PC-9 (cell line): Measurements from ENCODE around the gene ERGIC1. TPM values are rescaled to one million over a fixed set of nuclear protein-coding genes. Genes with fewer than 3 reads are reported as not detected.

ENCODE experiments used
- BruUV-seq: library from RNA; stranded (reverse); fragments of 400-500 nt; replicated peaks from 2 replicates; lab custom pipeline; 2021; lab: Mats Ljungman, UMichigan
- CTCF ChIA-PET: fragments of 300-600 bp; sonication (Branson Sonifier 250); formaldehyde crosslinking; loops from one replicate; lab custom pipeline; 2022; ENCODE audit warnings: antibody characterized with exemption; lab: Charles Lee
- POLR2A ChIA-PET: fragments of 300-600 bp; sonication (Branson Sonifier 250); formaldehyde crosslinking; loops from one replicate; lab custom pipeline; 2022; ENCODE audit warnings: antibody characterized with exemption; ENCODE audit not compliant: unreplicated experiment; lab: Charles Lee
- DNase-seq, 2 experiments: peaks; one replicate each; pipeline versions ENCODE4 v3.0.0 to v3.0.0-alpha.2; 2015 to 2022; ENCODE audit warnings: mixed read lengths in 1 of 2
- H2AFZ ChIP-seq: fragments of 200-600 bp; sonication (generic); 2 replicates; pipeline ENCODE4 v1.8.1; 2017; ENCODE audit warnings: antibody characterized with exemption
- H3F3A ChIP-seq: fragments of 200-600 bp; sonication (generic); 2 replicates; pipeline ENCODE4 v1.8.1; 2017; ENCODE audit warnings: antibody characterized with exemption, mild to moderate bottlenecking, low read depth; ENCODE audit not compliant: insufficient read depth
- H3K27ac ChIP-seq: fragments of 200-600 bp; sonication (generic); 2 replicates; pipeline ENCODE4 v1.6.1; 2016; ENCODE audit warnings: mixed run types
- H3K27me3 ChIP-seq: fragments of 200-600 bp; sonication (generic); 2 replicates; pipeline ENCODE4 v1.6.1; 2016; ENCODE audit warnings: low read depth, mixed run types; ENCODE audit not compliant: insufficient read depth
- H3K36me3 ChIP-seq: fragments of 200-600 bp; sonication (generic); 2 replicates; pipeline ENCODE4 v1.6.1; 2016; ENCODE audit warnings: low read depth, mixed run types
- H3K4me1 ChIP-seq: fragments of 200-600 bp; sonication (generic); replicated peaks from 2 replicates; pipeline ENCODE4 v1.6.1; 2016; ENCODE audit warnings: mixed run types; ENCODE audit not compliant: insufficient read depth
- H3K4me2 ChIP-seq: fragments of 200-600 bp; sonication (generic); 2 replicates; pipeline ENCODE4 v1.6.1; 2017; ENCODE audit warnings: mixed run types
- H3K4me3 ChIP-seq: fragments of 200-600 bp; sonication (generic); 2 replicates; pipeline ENCODE4 v1.6.1; 2016; ENCODE audit warnings: mixed run types
- H3K79me2 ChIP-seq: fragments of 200-600 bp; sonication (generic); 2 replicates; pipeline ENCODE4 v1.6.1; 2017; ENCODE audit warnings: low read depth, mixed run types
- H3K9me2 ChIP-seq: fragments of 200-600 bp; sonication (generic); 2 replicates; pipeline ENCODE4 v1.8.1; 2017; ENCODE audit warnings: mild to moderate bottlenecking; ENCODE audit not compliant: insufficient read depth
- H3K9me3 ChIP-seq: fragments of 200-600 bp; sonication (generic); 2 replicates; pipeline ENCODE4 v1.8.1; 2016; ENCODE audit warnings: low read depth; ENCODE audit not compliant: insufficient read depth
- H4K20me1 ChIP-seq: fragments of 200-600 bp; sonication (generic); 2 replicates; pipeline ENCODE4 v1.8.1; 2017; ENCODE audit not compliant: insufficient read depth
- EZH2 ChIP-seq: fragments of 200-600 bp; sonication (generic); IDR thresholded peaks from 2 replicates; pipeline ENCODE4 v1.8.0; 2017; ENCODE audit warnings: antibody characterized with exemption, low read depth
- intact Hi-C: fragments of 100-400 bp; cut with micrococcal nuclease; formaldehyde crosslinking; loops from one replicate; pipeline ENCODE4 v1.10.0; 2022; ENCODE audit not compliant: unreplicated experiment
- total RNA-seq: library from RNA; stranded (reverse); gene quantifications from 2 replicates; pipeline ENCODE4 v1.2.3, GENCODE V29; 2021
- TF ChIP-seq, protein P1 (sequence below): fragments of 200-600 bp; sonication (generic); conservative IDR thresholded peaks from 2 replicates; pipeline ENCODE4 v1.6.1; 2017; ENCODE audit warnings: mixed run types, antibody characterized with exemption, mild to moderate bottlenecking, moderate library complexity

The ERGIC1 gene
- total RNA-seq, 1 experiment from 2014 or later: 159 TPM

DNA sequence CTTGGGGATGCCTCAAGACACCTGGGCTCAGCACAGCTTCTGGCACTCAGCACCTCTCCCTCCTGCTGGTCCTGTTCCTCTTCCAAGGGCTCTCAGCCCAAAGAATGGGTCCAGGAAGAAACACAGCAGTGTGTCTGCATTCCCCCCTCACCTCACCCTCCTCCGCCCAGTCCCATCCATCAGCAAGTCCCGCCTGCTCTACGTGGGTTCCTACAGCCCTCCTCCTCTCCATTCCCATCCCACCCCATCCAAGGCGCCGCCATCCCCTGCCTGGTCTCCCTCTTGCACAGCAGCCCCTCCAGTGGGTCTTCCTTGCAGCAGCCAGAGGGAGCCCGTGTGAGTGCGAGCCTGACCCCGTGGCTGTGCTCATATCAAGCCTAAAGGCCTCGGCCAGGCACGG is 72.8 kb downstream of the ERGIC1 start:
- no TSS peak for BruUV-seq
- intact Hi-C loops: no loop called here

DNA sequence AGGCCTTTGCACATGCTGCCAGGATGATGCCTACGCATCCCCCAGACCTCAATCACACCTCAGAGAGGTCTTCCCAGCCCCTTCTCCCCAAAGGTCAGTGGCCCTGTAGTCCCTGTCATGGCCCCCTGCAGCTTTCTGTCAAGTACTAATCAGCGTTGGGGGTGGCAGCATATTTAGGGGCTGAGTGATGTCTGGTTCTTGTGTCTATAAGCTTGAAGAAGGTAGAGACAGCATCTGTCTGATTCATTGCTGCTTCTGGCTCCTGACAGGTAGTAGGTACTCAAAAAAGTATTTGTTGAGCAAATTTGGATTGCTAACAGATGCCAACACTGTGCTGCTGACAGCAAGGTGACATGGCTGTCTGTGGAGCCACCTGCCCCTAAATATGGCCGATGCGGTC is 73.6 kb downstream of the ERGIC1 start:
- no peaks in the 10 kb centered on the region for H3K36me3 ChIP-seq
- ChIA-PET POLR2A (no interaction called here), CTCF (no interaction called here)
- no TSS peak for BruUV-seq
- H3K79me2 ChIP-seq: peaks cover 8% of the 10 kb centered on the region; the same call in 1 of the 2 replicates
- H3K4me2 ChIP-seq: no peak overlapping the region
- intact Hi-C loops: no loop called here
- H3K27ac ChIP-seq: no peak overlapping the region
- H3K9me2 ChIP-seq: no peaks in the 10 kb centered on the region
- H3F3A ChIP-seq: peaks cover 31% of the 10 kb centered on the region
- H3K27me3 ChIP-seq: no peaks in the 10 kb centered on the region
- TF ChIP-seq, protein P1, sequence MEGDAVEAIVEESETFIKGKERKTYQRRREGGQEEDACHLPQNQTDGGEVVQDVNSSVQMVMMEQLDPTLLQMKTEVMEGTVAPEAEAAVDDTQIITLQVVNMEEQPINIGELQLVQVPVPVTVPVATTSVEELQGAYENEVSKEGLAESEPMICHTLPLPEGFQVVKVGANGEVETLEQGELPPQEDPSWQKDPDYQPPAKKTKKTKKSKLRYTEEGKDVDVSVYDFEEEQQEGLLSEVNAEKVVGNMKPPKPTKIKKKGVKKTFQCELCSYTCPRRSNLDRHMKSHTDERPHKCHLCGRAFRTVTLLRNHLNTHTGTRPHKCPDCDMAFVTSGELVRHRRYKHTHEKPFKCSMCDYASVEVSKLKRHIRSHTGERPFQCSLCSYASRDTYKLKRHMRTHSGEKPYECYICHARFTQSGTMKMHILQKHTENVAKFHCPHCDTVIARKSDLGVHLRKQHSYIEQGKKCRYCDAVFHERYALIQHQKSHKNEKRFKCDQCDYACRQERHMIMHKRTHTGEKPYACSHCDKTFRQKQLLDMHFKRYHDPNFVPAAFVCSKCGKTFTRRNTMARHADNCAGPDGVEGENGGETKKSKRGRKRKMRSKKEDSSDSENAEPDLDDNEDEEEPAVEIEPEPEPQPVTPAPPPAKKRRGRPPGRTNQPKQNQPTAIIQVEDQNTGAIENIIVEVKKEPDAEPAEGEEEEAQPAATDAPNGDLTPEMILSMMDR: no peak
- no peak for TF ChIP-seq EZH2
- H4K20me1 ChIP-seq: no peaks in the 10 kb centered on the region
- H3K4me1 ChIP-seq: peaks cover 35% of the 10 kb centered on the region
- no peak overlapping the region for H2AFZ ChIP-seq
- no peaks in the 10 kb centered on the region for H3K9me3 ChIP-seq
- H3K4me3 ChIP-seq: no peak overlapping the region
- no peak for DNase-seq

More for the DNA sequence above, 72.8 kb downstream of the ERGIC1 start:
- Histone ChIP-seq H3K9me2 (no peaks in the 10 kb centered on the region), H3K4me2 (no peak overlapping the region), H2AFZ (no peak overlapping the region), H3K27me3 (no peaks in the 10 kb centered on the region), H3K4me1 (peaks cover 42% of the 10 kb centered on the region), H3K27ac (no peak overlapping the region), H3K9me3 (no peaks in the 10 kb centered on the region), H3K4me3 (no peak overlapping the region), H3K79me2 (peaks cover 8% of the 10 kb centered on the region; the same call in 1 of the 2 replicates), H3K36me3 (no peaks in the 10 kb centered on the region), H4K20me1 (no peaks in the 10 kb centered on the region), H3F3A (peaks cover 37% of the 10 kb centered on the region)
- no peak for DNase-seq
- TF ChIP-seq EZH2: no peak
- TF ChIP-seq, protein P1: no peak
- CTCF ChIA-PET: interaction anchor here (0.5 kb wide), 1 partner anchor 106 kb away, joined by 5 read pairs; no protein-coding TSS in a partner anchor
- POLR2A ChIA-PET: interaction anchor here (0.7 kb wide), 1 partner anchor 130 kb away, joined by 4 read pairs; no protein-coding TSS in a partner anchor

DNA sequence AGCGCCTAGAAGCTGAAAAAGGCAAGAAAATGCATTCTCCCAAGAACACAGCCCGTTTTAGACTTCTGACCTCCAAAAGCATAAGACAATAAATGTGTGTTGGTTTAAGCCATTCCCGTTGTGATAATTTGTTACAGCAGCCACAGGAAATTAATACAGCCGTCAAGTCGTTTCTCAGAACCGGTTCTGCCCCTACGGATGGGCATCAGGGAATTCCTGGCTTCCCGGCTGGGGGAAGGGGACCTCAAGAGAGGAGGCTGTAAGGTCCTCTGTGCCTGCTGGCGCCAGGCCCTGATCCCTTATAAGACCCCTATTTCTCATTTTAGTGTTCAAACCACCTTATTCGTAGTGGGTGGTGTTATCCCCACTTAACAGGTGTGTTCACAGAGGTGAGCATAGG is 74.6 kb downstream of the ERGIC1 start:
- intact Hi-C loops: no loop called here
- BruUV-seq: no TSS peak

More for the DNA sequence above, 74.6 kb downstream of the ERGIC1 start:
- no peaks in the 10 kb centered on the region for H3K9me2 ChIP-seq
- TF ChIP-seq, protein P1: no peak
- TF ChIP-seq EZH2: no peak
- no peak overlapping the region for H3K27ac ChIP-seq
- DNase-seq: no peak
- POLR2A ChIA-PET: no interaction called here
- no peaks in the 10 kb centered on the region for H4K20me1 ChIP-seq
- H3K36me3 ChIP-seq: 0 out of 2 replicates have a peak, but pooled peaks cover 8% of the 10 kb centered on the region
- peaks cover 8% of the 10 kb centered on the region; the same call in 1 of the 2 replicates for H3K79me2 ChIP-seq
- H3K4me3 ChIP-seq: no peak overlapping the region
- no peak overlapping the region for H2AFZ ChIP-seq
- no peaks in the 10 kb centered on the region for H3K27me3 ChIP-seq
- no peaks in the 10 kb centered on the region for H3K9me3 ChIP-seq
- peaks cover 25% of the 10 kb centered on the region for H3K4me1 ChIP-seq
- H3K4me2 ChIP-seq: no peak overlapping the region
- CTCF ChIA-PET: no interaction called here
- peaks cover 22% of the 10 kb centered on the region for H3F3A ChIP-seq
